MV-4-11 (cell line): ENCODE results near the gene PDE6D.

Experiments
- DNase-seq: peaks from one replicate; lab custom pipeline; 2025; lab: John Stamatoyannopoulos, UW

The PDE6D gene

GRCh38 chr2:231682603-231683291 lies 98.3 kb downstream of the PDE6D start:
- no peak for DNase-seq
